NCI-H2196 (cell line): ENCODE measurements around the gene KRTAP19-5.
"Not testable (repeated sequence)": the region's sequence is repeated elsewhere in the genome, so short reads cannot be mapped to it uniquely, and the experiment has no call there.

Experiments
- DNase-seq: peaks from one replicate; lab custom pipeline; 2025; ENCODE audit not compliant: unreplicated experiment; lab: John Stamatoyannopoulos, UW

KRTAP19-5 gene

GRCh38 chr21:30502041-30502440, at the start of gene KRTAP19-5:
Gene KRTAP19-5 (minus strand): TSS chr21:30502141. CDS start chr21:30502090, 51 bp downstream.
- no peak for DNase-seq

GRCh38 chr21:30541764-30542163, 39.8 kb upstream of the KRTAP19-5 start, which contains the start of gene KRTAP19-6:
Gene KRTAP19-6 (minus strand): TSS chr21:30541864. CDS start chr21:30541833, 31 bp downstream.
- DNase-seq: no peak

GRCh38 chr21:30518876-30519275, 16.9 kb upstream of the KRTAP19-5 start:
- DNase-seq: no peak

GRCh38 chr21:30515681-30516080, 13.7 kb upstream of the KRTAP19-5 start:
- DNase-seq: no peak

GRCh38 chr21:30505621-30506205, 3.8 kb upstream of the KRTAP19-5 start:
- DNase-seq: not testable (repeated sequence)

GRCh38 chr21:30497065-30497464, 4.9 kb downstream of the KRTAP19-5 start, which contains the start of gene KRTAP19-4:
Gene KRTAP19-4 (minus strand): TSS chr21:30497165. CDS start chr21:30497110, 55 bp downstream.
- DNase-seq: no peak

GRCh38 chr21:30491963-30492428, 9.9 kb downstream of the KRTAP19-5 start, which contains the start of gene KRTAP19-3:
Gene KRTAP19-3 (minus strand): TSS chr21:30492013. CDS start chr21:30491957, 56 bp downstream.
- no peak for DNase-seq

GRCh38 chr21:30487336-30487735, 14.6 kb downstream of the KRTAP19-5 start, which contains the start of gene KRTAP19-2:
Gene KRTAP19-2 (minus strand): TSS chr21:30487436. CDS start chr21:30487348, 88 bp downstream.
- DNase-seq: no peak

GRCh38 chr21:30486180-30486579, 15.8 kb downstream of the KRTAP19-5 start:
- DNase-seq: no peak

- DNase-seq: no peak
Measured at GRCh38 chr21:30482130-30482529, 19.8 kb downstream of the KRTAP19-5 start.

- DNase-seq: no peak
Measured at GRCh38 chr21:30480145-30480544, 21.8 kb downstream of the KRTAP19-5 start, which contains the start of gene KRTAP19-1. Gene KRTAP19-1 (minus strand): TSS chr21:30480367. CDS start chr21:30480317, 50 bp downstream.

GRCh38 chr21:30479259-30479658, 22.7 kb downstream of the KRTAP19-5 start:
- no peak for DNase-seq

GRCh38 chr21:30478004-30478403, 23.9 kb downstream of the KRTAP19-5 start:
- DNase-seq: no peak

GRCh38 chr21:30468900-30469714, 32.8 kb downstream of the KRTAP19-5 start:
- no peak for DNase-seq

GRCh38 chr21:30463713-30464112, 38.2 kb downstream of the KRTAP19-5 start:
- no peak for DNase-seq
